OCI-LY7 (cell line): ENCODE data around the gene ZNF423.

Experiments
- EZH2phosphoT487 ChIP-seq: fragments of 200-600 bp; sonication (generic); IDR thresholded peaks from 2 replicates; pipeline ENCODE4 v1.6.1; 2018; ENCODE audit warnings: low read depth, borderline replicate concordance, mild to moderate bottlenecking, mixed run types, antibody characterized with exemption, low read length, moderate library complexity, mixed read lengths
- TF ChIP-seq, protein P1 (sequence below): fragments of 200-600 bp; sonication (generic); conservative IDR thresholded peaks from 2 replicates; pipeline ENCODE4 v1.5.1; 2014; ENCODE audit warnings: mild to moderate bottlenecking, antibody characterized with exemption, low read length, moderate library complexity, mixed read lengths

DNA sequence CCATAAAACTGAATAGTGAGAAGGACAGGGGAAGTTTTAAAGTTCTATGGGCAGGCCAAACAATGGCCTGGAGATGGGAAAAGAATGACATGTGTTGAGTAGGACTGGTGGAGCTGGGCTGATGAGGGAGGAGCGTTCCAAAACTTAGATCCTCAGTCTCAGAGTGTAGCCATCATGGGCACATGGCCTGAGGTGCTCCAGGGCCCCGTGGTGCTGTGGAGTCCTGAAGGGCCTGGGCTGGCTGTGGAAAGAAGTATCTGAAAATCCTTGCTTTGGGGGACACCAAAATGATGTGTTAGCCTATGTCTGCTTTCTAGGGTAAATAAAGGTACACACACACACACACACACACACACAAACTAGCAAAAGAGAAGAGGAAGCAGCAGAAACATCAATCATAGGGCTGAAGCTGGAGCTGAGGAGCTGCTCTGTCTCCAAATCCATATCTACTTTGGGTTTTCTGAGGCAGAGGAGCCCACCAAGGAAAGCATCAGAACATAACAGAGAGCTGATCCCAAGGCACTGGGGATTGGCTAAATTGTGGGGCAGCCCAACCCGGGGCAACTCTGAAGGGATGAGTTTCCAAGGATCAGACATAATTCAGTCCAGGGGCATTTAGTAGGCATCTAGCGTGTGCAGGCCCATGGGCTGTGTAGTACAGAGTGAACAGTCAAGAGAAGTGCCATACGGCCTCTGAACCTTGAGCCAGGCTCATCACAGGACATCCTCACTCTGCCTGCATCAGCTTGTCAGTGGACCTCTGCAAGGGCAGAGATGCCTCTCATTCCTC, 397.1 kb downstream of the ZNF423 start:
- TF ChIP-seq, protein P1, sequence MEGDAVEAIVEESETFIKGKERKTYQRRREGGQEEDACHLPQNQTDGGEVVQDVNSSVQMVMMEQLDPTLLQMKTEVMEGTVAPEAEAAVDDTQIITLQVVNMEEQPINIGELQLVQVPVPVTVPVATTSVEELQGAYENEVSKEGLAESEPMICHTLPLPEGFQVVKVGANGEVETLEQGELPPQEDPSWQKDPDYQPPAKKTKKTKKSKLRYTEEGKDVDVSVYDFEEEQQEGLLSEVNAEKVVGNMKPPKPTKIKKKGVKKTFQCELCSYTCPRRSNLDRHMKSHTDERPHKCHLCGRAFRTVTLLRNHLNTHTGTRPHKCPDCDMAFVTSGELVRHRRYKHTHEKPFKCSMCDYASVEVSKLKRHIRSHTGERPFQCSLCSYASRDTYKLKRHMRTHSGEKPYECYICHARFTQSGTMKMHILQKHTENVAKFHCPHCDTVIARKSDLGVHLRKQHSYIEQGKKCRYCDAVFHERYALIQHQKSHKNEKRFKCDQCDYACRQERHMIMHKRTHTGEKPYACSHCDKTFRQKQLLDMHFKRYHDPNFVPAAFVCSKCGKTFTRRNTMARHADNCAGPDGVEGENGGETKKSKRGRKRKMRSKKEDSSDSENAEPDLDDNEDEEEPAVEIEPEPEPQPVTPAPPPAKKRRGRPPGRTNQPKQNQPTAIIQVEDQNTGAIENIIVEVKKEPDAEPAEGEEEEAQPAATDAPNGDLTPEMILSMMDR: no peak
- TF ChIP-seq EZH2phosphoT487: no peak
